NCI-H1092 treated with DMSO at 0.1 percent for 48 hours (cell line): Measurements from ENCODE around the gene SVEP1.
"Not testable (repeated sequence)": the region's sequence is repeated elsewhere in the genome, so short reads cannot be mapped to it uniquely, and the experiment has no call there.

Experiments used
- DNase-seq: peaks from one replicate; lab custom pipeline; 2025; lab: John Stamatoyannopoulos, UW

The SVEP1 gene

DNA sequence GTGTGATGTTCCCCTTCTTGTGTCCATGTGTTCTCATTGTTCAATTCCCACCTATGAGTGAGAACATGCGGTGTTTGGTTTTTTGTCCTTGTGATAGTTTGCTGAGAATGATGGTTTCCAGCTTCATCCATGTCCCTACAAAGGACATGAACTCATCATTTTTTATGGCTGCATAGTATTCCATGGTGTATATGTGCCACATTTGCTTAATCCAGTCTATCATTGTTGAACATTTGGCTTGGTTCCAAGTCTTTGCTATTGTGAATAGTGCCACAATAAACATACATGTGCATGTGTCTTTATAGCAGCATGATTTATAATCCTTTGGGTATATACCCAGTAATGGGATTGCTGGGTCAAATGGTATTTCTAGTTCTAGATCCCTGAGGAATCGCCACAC is 220.5 kb downstream of the SVEP1 start:
- DNase-seq, result not testable (repeated sequence)

- DNase-seq, result no peak
These were observed 222.0 kb downstream of the SVEP1 start for GRCh38 chr9:110357505-110357904.

DNA sequence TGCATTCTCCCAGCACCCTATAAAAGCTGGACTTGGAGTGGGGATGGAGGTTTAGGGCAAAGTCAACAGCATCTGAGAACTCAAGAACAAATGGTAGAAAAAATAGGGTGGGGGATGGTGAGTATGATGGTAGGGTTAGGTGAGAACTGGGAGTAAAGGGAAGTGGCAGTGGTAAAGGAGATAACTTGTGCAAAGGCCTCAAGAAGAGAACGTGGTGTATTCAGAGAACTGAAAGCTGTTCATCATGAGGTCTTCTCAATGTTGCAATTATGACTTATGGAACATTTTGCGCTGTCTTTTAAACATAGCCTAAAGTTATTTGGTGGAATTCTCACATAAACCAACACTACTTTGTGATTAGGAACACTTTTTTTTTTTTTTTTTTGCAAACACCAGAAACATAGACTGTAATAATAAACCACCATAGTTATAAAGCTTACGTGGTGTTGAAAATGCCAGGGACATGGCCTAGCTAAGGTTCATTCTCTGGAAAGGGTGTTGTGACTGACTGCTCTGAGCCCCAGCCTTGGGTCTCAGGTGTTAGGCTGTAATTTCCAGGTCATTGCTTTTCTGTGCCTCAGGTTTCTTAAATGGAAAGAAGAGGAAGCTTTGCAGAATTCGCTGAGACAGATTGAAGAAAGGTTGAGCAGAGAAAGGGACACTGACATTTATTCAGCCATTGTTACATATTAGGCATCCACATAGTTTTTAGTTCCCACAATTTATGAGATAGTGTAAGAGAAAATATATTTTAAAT is 222.7 kb downstream of the SVEP1 start:
- no peak for DNase-seq

DNA sequence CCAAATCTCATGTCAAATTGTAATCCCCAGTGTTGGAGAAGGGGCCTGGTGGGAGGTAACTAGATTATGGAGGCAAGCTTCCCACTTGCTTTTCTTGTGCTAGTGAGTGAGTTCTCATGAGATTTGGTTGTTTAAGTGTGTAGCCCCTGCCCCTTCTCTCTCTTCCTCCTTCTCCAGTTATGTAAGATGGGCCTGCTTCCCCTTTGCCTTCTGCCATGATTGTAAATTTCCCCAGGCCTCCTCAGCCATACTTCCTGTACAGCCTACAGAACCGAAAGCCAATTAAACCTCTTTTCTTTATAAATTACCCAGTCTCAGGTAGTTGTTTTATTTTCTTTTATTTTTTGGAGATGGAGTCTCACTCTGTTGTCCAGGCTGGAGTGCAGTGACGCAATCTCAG is 223.6 kb downstream of the SVEP1 start:
- DNase-seq, result no peak

- DNase-seq, result no peak
These were observed 228.5 kb downstream of the SVEP1 start for GRCh38 chr9:110351009-110351467.

DNA sequence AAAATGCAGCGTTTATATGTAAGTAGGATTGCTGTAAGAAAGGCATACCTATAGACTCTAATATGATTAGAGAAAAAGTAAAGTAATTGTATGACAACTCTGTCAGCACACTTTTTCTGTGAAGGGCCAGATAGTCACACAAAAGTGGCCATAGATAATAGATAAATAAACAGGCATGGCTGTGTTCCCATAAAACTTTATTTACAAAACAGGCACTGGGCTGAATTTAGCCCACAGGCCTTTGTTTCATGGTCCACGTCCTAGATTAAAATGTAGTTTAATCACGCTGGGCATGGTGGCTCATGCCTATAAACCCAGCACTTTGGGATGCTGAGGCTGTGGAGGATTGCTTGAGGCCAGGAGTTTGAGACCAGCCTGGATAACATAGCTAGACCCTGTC is 233.2 kb downstream of the SVEP1 start:
- no peak for DNase-seq

DNA sequence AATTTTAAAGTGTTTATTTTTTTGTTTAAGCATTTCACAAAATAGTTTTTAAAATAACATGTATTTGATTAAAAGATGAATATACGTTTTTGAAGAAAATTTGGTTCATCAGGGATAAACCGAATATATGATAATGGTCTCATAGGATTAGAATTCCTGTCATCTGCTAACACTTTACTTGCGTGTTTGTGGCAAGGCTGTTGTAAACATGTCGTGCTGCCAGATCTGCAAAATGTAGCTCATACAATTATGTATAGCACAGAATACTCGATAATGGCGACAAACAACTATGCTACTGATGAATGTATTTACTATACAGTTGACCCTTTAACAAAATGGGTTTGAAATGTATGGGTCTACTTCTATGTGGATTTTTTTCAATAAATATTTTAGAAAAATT is 234.7 kb downstream of the SVEP1 start:
- DNase-seq, result no peak

DNA sequence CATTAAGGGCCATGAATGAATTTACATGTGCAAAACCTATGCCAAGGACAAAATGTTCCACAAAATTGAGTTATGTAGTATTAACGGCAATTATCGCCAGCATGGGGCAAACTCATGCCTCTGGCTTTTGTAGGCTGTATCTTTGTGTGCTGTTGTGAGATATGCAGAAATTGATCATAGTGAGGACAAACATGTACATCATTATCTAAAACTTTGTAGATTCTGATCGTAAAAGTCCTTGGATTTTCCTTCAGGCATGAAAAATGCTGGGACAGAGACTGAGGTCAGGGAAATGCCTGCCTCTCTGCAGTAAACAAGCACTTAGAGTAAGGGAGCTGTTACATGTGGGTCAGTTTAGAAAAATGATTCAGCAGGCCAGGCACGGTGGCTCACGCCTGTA is 236.0 kb downstream of the SVEP1 start:
- DNase-seq, result no peak

GRCh38 chr9:110340306-110340705 is 239.2 kb downstream of the SVEP1 start:
- DNase-seq, result no peak

- no peak for DNase-seq
These were observed 241.4 kb downstream of the SVEP1 start for GRCh38 chr9:110338143-110338542.

GRCh38 chr9:110337727-110338126 is 241.8 kb downstream of the SVEP1 start, which contains the start of gene TXNDC8:
Gene TXNDC8, minus strand, starts transcription at chr9:110337863.
- no peak for DNase-seq

DNA sequence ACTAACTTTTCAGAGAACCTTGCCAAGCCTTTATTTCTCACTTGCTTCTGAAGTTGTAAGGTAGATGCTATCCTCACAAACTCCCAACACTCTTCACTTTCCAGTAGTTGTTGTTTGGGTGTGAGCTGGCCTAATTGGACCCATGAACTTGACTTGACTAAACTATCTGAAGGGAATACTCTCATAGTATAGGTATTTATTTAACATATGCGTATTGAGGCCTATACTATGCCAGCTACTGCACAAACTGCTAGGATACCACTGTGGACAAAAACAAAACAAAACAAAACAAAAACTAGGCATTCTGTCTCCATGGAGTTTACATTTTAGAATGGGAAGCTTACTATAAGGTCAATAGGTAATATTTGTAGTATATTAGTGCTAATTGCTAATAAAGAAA is 243.2 kb downstream of the SVEP1 start:
- DNase-seq, result no peak

- DNase-seq, result no peak
These were observed 244.7 kb downstream of the SVEP1 start for GRCh38 chr9:110334871-110335270.

DNA sequence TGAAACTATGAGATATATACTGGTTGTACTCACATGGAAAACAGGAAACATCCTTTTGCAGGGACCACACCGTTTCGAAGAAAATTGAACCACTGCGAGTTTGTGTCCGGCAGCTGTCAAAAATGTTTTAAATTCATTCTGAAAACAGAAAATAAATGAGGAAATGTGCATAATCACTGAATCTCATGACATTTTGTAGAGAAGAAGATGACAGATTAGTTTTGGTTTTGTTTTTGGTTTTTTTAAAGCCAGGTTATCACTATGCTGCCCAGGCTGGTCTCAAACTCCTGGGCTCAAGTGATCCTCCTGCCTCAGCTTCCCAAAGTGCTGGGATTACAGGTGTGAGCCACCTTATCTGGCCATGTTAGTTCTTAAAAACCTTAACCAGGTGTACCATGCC is 245.4 kb downstream of the SVEP1 start:
- no peak for DNase-seq

DNA sequence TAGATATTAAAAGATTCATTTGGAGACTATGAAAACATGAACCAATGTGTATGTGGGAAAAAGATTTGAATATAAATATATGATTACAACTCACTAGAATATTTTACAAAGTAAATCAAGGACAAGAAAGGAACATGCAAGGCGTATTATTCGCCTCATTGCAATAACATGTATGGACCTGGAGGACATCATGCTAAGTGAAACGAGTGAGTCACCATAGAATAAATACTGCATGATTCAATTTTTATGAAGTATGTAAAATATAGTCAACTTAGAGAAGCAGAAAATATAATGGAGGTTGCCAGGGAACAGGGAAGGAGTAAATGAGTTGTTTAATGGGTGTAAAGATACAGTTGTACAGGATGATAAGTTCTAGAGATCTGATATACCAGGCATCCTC is 246.8 kb downstream of the SVEP1 start:
- DNase-seq, result no peak

GRCh38 chr9:110330484-110331105 is 248.9 kb downstream of the SVEP1 start:
- no peak for DNase-seq

GRCh38 chr9:110329639-110330230 is 249.8 kb downstream of the SVEP1 start:
- no peak for DNase-seq

GRCh38 chr9:110328763-110329162 is 250.8 kb downstream of the SVEP1 start:
- no peak for DNase-seq

- no peak for DNase-seq
These were observed 251.8 kb downstream of the SVEP1 start for GRCh38 chr9:110327716-110328115.

DNA sequence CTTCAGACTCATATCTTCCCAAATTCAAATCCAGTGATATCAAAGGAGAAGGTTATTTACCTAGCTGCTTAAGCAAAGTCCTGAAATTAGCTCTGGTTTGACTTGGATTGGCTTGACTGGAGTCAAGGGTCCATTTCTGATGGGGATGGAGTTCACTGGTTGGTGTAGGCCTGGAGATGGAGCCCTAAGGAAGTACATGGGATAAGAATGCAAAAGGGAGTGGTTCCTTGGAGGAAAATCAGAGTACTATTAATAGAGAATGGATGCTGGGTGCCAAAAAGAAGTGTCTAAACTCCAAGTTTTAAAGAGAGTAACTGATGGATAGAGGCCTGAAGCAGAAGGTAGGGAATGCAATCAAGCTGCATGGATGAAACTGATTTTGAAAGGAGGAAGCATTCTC is 255.7 kb downstream of the SVEP1 start:
- DNase-seq, result no peak

DNA sequence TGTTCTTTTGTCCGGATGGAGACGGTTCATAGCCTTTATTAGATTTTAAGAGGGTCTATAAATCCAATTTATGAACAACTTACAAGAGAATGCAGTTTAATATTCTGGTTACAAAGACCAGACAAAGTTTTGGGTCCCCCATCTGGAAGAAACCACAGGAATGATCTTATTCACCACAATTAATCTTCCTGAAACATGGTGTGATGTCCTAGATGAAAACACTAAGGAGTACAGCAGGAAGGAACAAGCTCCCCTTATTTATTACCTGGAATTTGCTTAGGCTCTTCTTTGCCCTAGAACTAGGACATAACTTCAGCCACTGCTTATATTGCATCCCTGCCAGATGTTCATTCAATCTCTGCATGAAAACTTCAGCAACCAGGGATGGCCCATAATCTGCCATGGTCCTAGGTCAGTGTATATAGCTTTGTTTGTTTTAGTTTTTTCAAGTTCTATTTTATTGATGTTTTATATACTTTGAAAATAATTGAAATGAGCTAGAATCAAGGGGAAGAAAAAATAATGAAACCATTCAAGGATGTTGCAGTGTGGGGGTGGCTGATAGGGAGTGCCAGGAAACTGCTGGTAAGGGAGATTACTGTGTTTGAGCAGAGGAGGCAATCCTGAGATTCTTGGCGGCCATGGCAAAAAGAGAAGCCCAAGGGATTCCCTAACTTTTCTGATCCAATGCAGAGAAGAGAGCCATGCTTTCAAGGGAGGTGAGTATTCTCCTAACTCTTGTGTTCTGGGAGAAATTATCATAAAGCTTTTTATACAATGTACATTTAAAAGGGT is 258.7 kb downstream of the SVEP1 start:
- DNase-seq, result no peak

DNA sequence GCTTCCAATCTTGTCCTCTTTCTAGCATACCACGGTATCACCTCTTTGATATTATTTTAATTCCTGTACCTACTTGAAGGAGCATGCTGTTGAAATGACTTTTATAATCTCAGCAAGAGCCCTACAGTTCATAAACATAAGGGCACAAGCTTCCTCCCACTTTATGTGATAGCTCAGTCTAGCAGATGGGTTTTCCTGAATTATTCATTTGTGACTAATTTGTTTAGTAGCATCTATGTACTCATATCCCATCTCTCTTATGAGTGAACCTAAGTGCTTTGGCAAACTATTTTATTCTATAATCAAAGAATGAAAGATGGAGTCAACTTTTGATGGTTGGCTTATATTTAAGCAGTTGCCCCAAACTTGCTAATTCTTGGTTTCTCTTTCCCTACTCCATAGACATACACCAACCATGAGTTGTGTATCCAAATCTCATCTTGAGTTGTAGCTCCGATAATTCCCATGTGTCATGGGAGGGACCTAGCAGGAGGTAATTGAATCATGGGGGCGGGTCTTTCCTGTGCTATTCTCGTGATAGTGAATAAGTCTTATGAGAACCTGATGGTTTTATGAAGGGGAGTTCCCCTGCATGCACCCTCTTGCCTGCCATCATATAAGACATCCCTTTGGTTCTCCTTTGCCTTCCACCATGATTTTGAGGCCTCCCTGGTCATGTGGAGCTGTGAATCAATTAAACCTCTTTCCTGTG is 259.6 kb downstream of the SVEP1 start:
- DNase-seq, result no peak
